PFSK-1 (cell line): Measurements from ENCODE around the gene DAO.

Source experiments
- POLR2AphosphoS5 ChIP-seq: IDR thresholded peaks from 2 replicates; pipeline ENCODE4 v1.6.1; 2012; ENCODE audit warnings: low read depth, mild to moderate bottlenecking, control low read depth, low read length, moderate library complexity
- REST ChIP-seq, 2 experiments: IDR thresholded peaks; 2 replicates each; pipeline versions ENCODE4 v1.6.1 to v1.8.0; 2011 to 2012; ENCODE audit warnings: low read depth in 2 of 2, low read length in 2 of 2, control low read depth in 1 of 2, inconsistent platforms in 1 of 2, mild to moderate bottlenecking in 1 of 2, moderate library complexity in 1 of 2; ENCODE audit not compliant: insufficient read depth in 1 of 2

DNA sequence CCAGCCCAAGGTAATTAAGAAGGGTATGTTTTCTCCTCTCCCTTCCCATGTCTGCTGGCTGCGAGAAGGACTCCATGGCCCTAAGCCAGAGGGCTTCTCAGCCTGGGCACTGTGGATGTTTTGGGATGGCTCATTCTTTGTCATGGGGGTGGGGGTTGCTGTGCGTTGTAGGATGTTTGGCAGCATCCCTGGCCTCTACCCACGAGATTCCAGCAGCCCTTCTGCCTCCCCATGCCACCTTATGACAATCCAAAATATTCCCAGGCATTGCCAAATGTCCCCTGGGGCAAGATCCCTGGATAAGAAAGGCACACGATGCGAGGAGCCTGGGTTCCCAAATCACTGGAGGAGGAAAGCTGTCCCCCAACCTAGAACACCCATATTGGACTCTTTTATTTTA, 36.4 kb downstream of the DAO start:
- TF ChIP-seq POLR2AphosphoS5: no peak
- TF ChIP-seq REST (IDR thresholded peaks at IDR 0.05; ENCODE audit: insufficient read depth in 1 of 2, low read depth in 2 of 2, low read length in 2 of 2): no peak
